GM19351 (cell line): ENCODE measurements around the gene SUOX.
"Not testable (repeated sequence)": the region's sequence is repeated elsewhere in the genome, so short reads cannot be mapped to it uniquely, and the experiment has no call there.

Source experiments
- ATAC-seq: cut with Tn5 transposase; IDR thresholded peaks from one replicate; pipeline ENCODE4 v1.9.1; 2021; ENCODE audit warnings: mild to moderate bottlenecking, moderate library complexity; ENCODE audit not compliant: unreplicated experiment

SUOX gene

DNA sequence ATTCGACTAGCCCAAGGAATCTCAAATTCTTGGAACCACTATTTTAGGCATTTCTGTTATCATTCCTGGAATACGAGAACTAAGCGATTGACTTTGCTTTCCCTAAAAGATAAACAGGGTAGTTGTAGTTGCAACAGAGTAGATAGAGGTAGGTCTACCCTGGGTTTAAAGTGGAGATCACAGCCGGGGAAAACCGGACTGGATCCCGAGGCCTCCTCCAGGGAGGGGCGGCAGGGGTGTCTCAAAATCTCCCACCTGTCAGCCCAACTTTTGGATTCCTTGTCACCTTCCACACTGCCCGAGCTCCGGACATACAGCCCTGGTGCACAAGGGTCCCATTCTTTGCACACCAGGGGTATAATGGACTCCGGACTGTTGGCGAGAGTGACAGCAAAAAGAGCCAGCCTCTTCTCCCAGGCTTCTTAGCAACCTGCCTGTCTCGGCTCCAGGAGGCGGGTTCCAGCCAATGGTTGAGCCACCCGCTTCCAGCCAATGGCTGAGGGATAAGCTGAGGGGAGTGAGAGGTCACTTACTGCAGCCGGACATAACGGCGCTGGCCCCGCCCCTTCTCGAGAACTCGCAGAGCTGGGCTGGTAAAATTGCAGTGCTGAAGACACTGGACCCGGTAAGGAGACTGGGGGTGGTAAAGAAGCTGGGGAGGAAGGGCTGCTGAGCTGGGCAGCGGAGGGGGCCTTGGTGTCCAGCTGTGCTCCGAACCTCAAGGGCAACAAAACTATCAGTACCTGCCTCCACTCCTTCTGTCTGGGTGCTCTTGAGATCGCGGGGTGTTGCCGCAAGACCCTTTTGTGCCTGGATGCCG lies at the start of gene SUOX:
SUOX (plus strand) TSS at position 562 of the 820 bp plus-strand sequence. CDS start 4,946 bp downstream, outside the sequence.
- ATAC-seq = peak; percentile 100

DNA sequence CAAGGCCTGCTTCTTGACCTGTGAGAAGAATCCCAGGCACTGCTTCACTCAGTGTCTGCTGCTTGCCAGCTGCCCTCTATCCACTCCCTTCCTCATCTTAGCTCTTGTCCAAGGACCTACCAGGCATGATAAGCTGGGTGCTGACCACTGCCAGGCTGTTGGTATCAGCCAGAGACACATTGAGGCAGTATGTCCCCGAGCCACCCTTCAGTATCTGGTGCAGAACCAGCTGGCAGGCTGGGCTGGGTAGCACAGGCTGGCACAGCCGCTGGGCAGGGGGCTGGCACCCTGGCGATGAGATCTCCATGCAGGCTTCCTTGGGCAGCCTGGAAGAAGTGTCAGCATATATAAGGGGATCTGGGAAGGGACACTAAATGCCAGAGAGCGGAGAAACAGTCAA lies 41.7 kb upstream of the SUOX start:
- no peak for ATAC-seq

DNA sequence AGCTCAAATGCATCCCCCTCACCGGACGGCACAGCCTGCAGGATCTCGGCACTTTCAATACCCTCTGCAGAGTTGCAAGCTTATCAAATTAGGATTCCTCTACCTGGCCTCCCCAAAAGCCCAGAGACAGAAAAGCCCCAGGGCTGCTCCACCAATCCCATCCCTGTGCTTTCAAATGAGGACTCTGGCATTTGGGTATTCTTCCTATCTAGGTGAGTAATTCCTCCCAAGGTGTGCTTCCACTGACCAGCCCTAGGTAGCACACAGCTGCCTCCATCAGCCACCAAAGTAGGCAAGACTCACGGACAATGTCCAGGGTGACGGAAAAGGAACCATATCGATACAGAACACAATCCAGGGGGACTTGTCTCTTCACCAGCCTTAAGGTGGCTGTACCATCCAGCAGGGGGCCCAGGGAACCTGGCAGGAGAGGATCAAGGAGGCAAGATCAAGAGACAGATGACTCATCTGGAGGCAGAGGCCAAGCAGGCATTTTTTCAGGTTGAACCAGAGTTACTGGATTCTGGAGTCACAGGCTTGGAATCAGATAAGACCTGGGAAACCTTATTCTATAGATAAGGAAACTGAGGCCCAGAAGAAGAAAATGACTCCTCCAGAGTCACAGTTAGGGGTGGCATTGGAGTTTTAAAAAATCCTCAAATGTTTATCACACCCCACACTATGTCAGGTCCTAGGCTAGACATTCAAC lies 41.1 kb upstream of the SUOX start:
- no peak for ATAC-seq

DNA sequence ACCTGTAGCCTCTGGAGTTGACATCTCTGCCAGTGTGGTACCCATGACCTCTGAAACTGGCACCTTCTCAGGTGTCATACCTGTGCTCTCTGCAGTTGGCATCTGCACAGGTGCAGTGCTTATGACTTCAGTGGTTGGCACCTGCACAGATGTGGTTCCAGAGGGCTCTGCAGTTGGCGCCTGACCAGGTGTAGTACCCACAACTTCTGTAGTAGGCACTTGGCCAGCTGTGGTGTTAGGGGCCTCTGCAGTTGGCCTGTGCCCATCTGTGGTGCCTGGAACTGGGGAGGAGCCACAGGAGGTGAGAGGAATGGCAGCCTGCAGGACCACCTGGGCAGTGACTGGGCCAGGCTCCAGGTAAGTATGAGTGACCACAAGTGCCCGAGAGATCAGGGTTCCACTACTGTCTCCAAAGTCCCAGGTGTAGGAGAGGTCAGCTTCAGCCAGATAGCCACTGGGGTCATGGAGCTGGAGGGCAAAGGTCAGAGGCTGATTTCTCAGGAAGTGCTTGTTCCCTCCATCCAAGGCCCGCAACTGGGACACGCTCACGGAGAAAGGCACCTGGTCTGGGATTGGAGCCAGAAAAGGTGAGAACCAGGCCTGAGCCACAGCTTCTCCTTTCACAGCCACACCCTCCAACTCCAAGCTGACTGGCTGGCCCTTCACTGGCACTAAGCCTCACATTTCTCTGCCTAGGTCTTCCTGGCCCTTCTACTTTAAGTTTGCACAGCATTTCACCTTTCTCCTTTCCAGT lies 39.8 kb upstream of the SUOX start:
- ATAC-seq = no peak

DNA sequence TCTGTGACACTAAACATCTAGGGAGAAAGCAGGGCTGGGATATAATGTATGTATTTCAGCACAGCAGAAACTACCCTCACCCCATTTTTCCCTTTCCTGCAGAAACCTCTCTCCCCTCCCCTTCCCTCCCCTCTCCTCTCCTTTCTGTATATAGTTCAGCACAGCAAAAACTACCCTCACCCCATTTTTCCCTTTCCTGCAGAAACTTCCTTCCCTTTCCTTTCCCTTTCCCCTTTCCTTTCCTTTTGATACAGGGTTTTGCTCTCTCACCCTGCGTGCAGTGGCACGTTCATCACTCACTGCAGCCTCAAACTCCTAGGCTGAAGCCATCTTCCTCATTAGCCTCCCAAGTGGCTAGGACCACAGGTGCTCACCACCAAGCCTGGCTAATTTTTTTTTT lies 33.3 kb upstream of the SUOX start:
- no peak for ATAC-seq

DNA sequence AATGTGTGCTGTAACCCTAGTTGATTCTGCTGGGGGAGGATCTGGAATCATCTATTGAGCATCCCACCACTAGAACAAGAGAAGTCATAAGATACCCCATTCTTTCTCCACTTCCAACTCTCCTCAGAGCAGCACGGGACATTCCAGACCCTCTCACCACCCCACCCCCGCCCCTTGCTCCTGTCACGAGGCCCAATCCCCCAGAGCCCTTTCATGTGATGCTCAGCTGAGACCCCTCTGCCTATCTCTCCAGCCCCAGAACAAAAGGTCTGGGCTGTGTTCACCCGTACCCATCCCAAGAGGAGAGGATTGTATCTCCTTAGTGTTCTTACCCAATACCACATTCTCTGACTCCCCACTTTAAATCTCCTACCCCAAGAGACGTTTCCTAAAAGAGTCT lies 31.8 kb upstream of the SUOX start:
- no peak for ATAC-seq

DNA sequence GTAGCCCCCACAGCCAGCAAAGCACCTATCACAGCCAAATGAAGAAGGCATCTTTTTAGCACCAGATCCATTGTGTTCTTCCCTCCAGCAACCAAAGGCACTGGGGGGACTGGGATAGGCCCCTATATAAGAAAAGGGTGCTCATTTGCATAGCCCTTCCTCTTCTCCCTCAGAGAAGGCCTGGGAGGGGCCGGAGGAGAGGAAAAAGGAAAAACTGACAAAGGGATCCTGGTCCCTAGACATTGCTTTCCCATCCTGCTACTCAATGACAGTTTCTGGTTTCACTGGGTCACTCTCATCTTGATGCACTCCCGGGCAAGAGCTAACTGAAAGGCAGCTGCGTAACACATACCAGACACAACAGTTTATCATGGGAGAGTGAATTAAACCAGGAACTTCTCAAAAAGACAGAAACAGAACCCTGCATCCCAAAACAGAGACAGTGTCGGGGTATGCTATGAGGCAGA lies 31.1 kb upstream of the SUOX start, which contains the start of gene PMEL:
PMEL (minus strand) TSS at position 102 of the 467 bp plus-strand sequence; CDS start at position 71, 31 bp downstream.
- ATAC-seq = no peak

DNA sequence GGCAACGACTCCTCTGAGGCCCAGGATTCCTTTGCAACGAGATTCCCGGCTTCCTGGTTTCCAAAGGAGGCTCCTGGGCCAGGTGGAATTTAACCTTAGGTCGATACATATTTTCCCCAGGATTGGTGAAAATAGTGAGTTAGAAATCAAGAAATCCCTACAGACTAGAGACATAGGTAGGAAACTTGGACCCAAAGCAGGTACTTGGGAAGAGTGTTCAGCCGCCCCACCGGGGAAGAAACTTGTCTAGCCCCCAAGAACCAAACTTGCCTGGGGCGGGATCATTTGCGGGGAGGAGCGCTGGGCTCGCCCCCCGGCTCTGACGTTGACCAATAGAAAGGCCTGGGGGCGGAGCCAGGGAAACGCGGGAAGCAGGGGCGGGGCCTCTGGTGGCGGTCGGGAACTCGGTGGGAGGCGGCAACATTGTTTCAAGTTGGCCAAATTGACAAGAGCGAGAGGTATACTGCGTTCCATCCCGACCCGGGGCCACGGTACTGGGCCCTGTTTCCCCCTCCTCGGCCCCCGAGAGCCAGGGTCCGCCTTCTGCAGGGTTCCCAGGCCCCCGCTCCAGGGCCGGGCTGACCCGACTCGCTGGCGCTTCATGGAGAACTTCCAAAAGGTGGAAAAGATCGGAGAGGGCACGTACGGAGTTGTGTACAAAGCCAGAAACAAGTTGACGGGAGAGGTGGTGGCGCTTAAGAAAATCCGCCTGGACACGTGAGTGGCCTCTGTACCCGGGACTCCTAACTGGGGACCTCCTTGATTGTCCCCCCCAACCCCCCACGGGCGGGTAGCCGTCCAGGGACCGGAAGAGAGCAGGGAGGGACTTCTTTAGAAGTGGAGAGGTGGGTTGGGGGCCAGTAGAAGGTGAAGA lies 30.4 kb upstream of the SUOX start, which contains the start of gene CDK2:
CDK2 (plus strand) TSS at position 423 of the 874 bp plus-strand sequence; CDS start at position 602, 179 bp downstream.
- peak; percentile 97 for ATAC-seq

DNA sequence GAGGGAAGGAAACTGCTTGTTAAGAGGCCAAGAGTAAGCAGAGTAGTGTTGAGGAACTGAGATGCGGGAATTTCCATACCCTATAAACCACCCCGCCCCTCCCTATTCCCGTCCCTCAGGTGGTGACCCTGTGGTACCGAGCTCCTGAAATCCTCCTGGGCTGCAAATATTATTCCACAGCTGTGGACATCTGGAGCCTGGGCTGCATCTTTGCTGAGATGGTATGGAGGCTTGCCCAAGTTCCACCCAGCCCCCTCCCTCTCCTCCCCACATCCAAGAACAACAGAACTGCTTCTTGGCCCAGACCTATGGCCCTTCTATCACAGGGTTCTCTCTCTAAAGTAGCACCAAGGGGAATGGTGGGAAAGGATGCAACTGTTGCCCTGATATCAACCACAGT lies 27.7 kb upstream of the SUOX start:
- ATAC-seq = no peak

DNA sequence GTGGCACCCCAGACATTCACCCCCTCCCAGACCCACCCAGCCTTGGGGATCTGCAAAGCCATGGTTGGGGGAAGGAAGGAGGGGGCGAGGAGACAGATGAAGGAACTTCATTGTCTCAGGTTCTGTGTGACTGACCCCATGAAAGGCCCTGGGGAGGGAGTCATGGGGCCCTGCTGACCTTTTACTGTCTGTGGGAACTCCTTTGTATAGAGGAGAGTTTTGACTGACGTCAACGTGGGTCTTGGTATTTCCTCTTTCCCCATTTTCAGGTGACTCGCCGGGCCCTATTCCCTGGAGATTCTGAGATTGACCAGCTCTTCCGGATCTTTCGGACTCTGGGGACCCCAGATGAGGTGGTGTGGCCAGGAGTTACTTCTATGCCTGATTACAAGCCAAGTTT lies 26.3 kb upstream of the SUOX start:
- no peak for ATAC-seq

DNA sequence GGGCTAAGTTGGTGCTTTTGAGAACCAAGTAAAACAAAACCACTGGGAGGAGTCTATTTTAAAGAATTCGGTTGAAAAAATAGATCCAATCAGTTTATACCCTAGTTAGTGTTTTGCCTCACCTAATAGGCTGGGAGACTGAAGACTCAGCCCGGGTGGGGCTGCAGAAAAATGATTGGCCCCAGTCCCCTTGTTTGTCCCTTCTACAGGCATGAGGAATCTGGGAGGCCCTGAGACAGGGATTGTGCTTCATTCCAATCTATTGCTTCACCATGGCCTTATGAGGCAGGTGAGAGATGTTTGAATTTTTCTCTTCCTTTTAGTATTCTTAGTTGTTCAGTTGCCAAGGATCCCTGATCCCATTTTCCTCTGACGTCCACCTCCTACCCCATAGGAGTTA lies 25.0 kb upstream of the SUOX start:
- no peak for ATAC-seq

DNA sequence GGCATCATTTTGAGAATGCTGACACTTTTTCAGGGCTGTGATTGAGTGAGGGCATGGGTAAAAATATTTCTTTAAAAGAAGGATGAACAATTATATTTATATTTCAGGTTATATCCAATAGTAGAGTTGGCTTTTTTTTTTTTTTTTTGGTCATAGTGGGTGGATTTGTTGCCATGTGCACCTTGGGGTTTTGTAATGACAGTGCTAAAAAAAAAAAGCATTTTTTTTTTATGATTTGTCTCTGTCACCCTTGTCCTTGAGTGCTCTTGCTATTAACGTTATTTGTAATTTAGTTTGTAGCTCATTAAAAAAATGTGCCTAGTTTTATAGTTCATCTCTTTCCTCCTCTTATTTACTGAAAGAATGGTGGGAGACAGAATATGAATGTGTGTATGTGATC lies 24.6 kb upstream of the SUOX start:
- no peak for ATAC-seq

DNA sequence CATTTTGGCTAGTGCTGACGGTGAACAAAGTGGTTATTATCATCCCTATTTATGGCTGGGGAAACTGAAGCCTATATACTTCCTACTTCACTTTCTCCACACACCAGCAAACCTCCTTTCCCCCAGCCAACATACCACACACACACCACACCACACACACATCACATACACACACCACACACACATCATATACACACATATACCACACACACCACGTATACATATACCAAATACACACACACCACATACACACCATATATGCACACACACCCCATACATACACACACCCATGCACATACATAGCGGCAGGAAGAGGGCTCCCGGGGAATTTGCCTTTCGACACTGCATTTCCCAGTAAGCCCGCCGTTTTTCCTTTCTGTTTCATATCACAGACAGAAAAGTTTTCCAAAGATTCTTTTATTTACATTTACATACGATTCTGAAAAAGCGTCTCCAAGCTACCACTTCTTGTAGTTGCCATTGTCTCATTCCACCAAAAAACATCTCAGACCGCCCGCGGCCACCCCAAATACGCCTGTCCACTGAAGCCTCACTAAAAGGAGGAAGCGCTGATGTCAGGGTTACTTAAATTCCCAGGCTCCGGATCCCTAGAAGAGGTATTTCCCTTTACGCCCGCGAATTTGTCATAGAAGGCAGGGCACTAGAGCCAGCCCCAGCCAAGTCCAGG lies 24.0 kb upstream of the SUOX start:
- ATAC-seq = no peak

DNA sequence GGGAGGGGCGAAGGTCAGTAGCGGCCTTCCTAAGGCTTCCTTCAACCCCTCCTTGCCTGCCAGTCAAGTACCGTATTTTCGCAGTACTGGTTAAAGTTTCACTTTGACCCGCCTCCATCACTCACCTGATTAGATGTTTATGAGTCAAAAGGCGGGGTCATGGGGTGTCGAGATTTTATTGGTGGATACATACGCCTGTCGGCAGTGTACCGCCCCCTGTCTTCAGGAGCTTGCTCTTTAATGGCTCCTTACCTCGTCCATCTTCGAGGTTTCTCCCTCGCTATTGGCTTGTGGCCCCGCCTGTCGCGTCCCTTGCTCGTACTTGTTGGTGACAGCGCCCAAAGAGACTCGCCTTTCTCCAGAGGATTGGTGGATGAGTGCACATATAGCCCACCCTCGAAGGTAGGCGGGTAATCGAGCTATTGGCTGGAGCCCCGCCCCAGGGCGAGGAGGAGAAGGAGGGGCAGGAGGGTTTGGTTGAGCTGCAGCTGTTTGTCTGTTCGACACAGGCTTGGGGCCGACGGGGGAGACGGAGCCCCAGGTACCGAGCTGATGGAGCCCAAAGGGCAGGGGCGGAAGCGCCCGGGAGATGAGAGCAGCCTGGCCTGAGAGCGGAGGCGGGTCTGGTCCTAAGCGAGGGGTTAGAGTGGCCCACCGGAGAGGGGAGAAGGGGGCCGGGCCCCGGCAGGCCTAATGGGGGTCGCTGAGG lies 23.3 kb upstream of the SUOX start, which contains the start of gene RAB5B:
RAB5B (plus strand) TSS at position 480 of the 709 bp plus-strand sequence. CDS start 12,883 bp downstream, outside the sequence.
- ATAC-seq = peak; percentile 89

DNA sequence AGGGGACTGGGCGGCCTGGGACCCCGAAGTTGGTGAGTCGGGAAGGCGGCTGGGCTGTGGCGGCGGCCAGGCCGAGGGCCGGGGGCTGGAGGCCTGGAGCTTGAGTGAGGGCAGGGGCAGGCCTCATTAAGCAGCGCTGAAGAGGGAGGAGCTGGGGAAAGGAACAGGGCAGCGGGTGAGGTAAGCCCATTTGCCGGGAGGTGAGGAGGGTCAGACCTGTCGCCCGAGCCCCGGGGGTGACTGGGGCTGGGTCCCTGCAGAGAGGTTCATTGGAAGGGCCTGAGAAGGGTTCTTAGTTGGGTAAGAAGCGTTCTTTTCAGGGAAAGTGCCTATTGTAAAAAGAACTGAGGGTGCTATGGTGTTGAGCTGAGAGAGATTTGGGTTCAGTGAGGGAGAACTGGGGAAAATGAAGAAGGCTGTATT lies 22.8 kb upstream of the SUOX start:
- ATAC-seq = no peak

DNA sequence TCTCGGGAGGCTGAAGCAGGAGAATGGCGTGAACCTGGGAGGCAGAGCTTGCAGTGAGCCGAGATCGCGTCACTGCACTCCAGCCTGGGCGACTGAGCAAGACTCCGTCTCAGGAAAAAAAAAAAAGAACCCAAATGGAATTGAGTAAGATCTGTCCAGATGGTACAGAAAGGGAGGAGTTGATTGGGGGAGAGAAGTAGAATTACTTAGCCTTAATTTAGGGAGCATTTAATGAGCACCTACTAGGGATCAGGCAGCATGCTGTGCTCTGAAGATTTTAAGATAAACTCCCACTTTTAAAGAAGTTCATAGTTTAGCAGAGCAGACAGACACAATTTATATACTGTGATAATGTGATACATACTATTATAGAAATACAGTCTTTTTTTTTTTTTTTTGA lies 18.7 kb upstream of the SUOX start:
- ATAC-seq = no peak

DNA sequence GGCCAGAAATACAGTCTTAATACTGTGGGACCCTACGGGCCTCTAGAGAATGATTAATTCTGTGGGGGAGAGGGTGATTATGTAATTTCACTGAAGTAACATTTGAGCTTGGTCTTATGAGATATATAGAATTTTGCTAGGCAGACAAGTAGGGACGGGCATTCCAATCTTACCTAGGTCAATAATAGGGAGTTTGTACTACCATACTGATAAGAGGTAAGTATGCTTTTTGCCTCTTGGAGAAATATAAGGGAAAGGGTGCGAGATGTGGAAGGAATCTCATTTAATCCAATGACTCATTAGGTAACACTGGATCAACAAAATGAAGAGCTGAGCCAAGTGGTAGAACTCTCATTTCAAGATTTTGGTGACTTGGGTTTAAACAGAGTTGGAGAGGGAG lies 18.0 kb upstream of the SUOX start:
- no peak for ATAC-seq

DNA sequence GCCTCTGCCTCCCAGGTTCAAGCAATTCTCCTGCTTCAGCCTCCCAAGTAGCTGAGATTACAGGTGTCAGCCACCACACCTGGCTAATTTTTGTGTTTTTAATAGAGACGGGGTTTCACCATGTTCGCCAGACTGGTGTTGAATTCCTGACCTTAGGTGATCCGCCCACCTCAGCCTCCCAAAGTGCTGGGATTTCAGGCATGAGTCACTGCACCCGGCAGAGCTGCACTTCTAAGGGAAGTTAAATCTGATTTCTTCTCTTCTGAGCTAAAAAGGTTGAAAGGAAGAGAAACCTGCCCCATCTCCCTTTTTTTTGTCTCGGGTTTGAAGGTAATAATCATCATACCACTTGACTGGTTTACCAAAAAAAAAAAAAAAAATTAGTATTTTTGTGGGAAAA lies 15.2 kb upstream of the SUOX start:
- ATAC-seq = not testable (repeated sequence)
